MM.1S (cell line): ENCODE results near the gene ADAMTS7.
"Not testable (repeated sequence)": the region's sequence is repeated elsewhere in the genome, so short reads cannot be mapped to it uniquely, and the experiment has no call there.

Source experiments
- DNase-seq: peaks from one replicate; pipeline ENCODE4 v3.0.0-alpha.2; 2015
- H2AFZ ChIP-seq: fragments of 300-600 bp; sonication (generic); 2 replicates; pipeline ENCODE4 v1.6.0; 2016; ENCODE audit warnings: antibody characterized with exemption, low read length
- H3F3A ChIP-seq: fragments of 300-600 bp; sonication (generic); 2 replicates; pipeline ENCODE4 v1.6.1; 2016; ENCODE audit warnings: mild to moderate bottlenecking, antibody characterized with exemption, low read length, moderate library complexity, mixed read lengths; ENCODE audit not compliant: insufficient read depth
- H3K27ac ChIP-seq: fragments of 300-600 bp; sonication (generic); 2 replicates; pipeline ENCODE4 v1.5.1; 2016; ENCODE audit warnings: mild to moderate bottlenecking, low read length
- H3K27me3 ChIP-seq: fragments of 300-600 bp; sonication (generic); replicated peaks from 2 replicates; pipeline ENCODE4 v1.6.0; 2016; ENCODE audit warnings: low read length; ENCODE audit not compliant: insufficient read depth
- H3K36me3 ChIP-seq: fragments of 300-600 bp; sonication (generic); replicated peaks from 2 replicates; pipeline ENCODE4 v1.6.1; 2016; ENCODE audit warnings: mild to moderate bottlenecking, low read length, mixed read lengths; ENCODE audit not compliant: insufficient read depth
- H3K4me1 ChIP-seq: fragments of 300-600 bp; sonication (generic); 2 replicates; pipeline ENCODE4 v1.6.1; 2016; ENCODE audit warnings: low read length, mixed read lengths
- H3K4me2 ChIP-seq: fragments of 300-600 bp; sonication (generic); 2 replicates; pipeline ENCODE4 v1.6.0; 2016; ENCODE audit warnings: low read depth, low read length
- H3K4me3 ChIP-seq: fragments of 300-600 bp; sonication (generic); 2 replicates; pipeline ENCODE4 v1.5.1; 2016; ENCODE audit warnings: low read length, mixed read lengths
- H3K79me2 ChIP-seq: fragments of 300-600 bp; sonication (generic); 2 replicates; pipeline ENCODE4 v1.6.1; 2016; ENCODE audit warnings: mixed run types, low read length, mixed read lengths
- H3K9ac ChIP-seq: fragments of 300-600 bp; sonication (generic); 2 replicates; pipeline ENCODE4 v1.6.1; 2016; ENCODE audit warnings: low read length, mixed read lengths
- H3K9me2 ChIP-seq: fragments of 300-600 bp; sonication (generic); replicated peaks from 2 replicates; pipeline ENCODE4 v1.6.1; 2016; ENCODE audit warnings: mild to moderate bottlenecking, low read length, mixed read lengths; ENCODE audit not compliant: insufficient read depth
- H3K9me3 ChIP-seq: fragments of 300-600 bp; sonication (generic); replicated peaks from 2 replicates; pipeline ENCODE4 v1.6.1; 2016; ENCODE audit warnings: mild to moderate bottlenecking, low read length, mixed read lengths; ENCODE audit not compliant: insufficient read depth
- H4K20me1 ChIP-seq: fragments of 300-600 bp; sonication (generic); 2 replicates; pipeline ENCODE4 v1.6.1; 2016; ENCODE audit warnings: mild to moderate bottlenecking, low read length, moderate library complexity, mixed read lengths; ENCODE audit not compliant: insufficient read depth
- EZH2 ChIP-seq: fragments of 300-600 bp; sonication (generic); optimal IDR thresholded peaks from 2 replicates; pipeline ENCODE3; 2017; ENCODE audit warnings: low read depth, mild to moderate bottlenecking, antibody characterized with exemption, low read length, mixed read lengths
- EZH2phosphoT487 ChIP-seq: fragments of 300-600 bp; sonication (generic); IDR thresholded peaks from 2 replicates; pipeline ENCODE4 v1.6.1; 2018; ENCODE audit warnings: antibody characterized with exemption, low read length
- TF ChIP-seq, protein P1 (sequence below): fragments of 300-600 bp; sonication (generic); IDR thresholded peaks from 2 replicates; pipeline ENCODE4 v1.5.1; 2016; ENCODE audit warnings: antibody characterized with exemption, low read length, mixed read lengths

The ADAMTS7 gene

DNA sequence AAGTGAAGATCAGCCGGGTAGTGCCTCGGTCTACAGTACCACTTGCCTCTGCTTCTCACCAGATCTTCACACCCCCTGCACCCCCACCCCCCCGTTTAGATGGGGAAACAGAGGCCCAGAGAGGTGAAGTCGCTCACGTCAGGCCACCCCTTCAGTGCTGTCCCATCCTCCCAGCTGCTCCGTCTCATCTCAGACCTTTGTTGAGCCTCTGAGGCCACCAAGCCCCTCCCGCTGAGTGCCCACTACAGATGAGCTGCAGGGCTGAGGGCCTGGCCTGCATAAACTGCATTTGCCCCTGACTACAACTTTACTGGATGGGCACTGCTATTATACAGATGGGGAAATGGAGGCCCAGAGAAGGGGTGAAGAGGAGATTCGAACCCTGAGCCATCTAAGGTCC lies 35.8 kb downstream of the ADAMTS7 start:
- no peak for DNase-seq
- TF ChIP-seq, protein P1, sequence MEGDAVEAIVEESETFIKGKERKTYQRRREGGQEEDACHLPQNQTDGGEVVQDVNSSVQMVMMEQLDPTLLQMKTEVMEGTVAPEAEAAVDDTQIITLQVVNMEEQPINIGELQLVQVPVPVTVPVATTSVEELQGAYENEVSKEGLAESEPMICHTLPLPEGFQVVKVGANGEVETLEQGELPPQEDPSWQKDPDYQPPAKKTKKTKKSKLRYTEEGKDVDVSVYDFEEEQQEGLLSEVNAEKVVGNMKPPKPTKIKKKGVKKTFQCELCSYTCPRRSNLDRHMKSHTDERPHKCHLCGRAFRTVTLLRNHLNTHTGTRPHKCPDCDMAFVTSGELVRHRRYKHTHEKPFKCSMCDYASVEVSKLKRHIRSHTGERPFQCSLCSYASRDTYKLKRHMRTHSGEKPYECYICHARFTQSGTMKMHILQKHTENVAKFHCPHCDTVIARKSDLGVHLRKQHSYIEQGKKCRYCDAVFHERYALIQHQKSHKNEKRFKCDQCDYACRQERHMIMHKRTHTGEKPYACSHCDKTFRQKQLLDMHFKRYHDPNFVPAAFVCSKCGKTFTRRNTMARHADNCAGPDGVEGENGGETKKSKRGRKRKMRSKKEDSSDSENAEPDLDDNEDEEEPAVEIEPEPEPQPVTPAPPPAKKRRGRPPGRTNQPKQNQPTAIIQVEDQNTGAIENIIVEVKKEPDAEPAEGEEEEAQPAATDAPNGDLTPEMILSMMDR = no peak
- TF ChIP-seq EZH2 = no peak
- TF ChIP-seq EZH2phosphoT487 = no peak

DNA sequence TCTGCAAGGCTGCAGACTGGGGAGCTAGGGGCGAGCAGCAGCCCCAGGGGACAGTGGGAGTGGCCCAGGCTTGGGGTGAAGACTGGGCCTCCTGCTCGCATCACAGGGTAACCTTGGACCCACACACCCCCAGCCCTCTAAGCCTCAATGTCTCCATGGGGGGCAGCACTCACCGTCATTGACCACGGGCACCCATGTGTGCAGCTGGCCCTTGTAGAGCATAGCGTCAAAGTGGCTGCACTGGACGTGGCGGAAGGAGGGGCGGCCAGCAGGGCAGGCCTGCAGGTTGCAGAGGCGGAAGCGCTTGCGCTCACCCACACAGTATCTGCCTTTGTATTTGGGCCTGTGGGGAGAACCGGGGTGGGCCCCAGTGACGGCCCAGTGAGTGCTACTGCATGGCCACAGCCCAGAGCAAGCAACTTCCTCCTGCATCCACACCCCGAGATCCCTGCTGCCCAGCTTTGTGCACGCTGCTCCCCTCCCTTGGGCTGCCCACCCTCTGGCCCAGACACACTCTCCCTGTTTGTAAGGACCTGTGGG lies 36.7 kb downstream of the ADAMTS7 start:
- H3K79me2 ChIP-seq, H3K9me2 ChIP-seq, H3K4me2 ChIP-seq, H3F3A ChIP-seq, H3K4me3 ChIP-seq, H3K36me3 ChIP-seq, H3K4me1 ChIP-seq, H3K9me3 ChIP-seq, H3K27ac ChIP-seq, H3K9ac ChIP-seq, H3K27me3 ChIP-seq, H2AFZ ChIP-seq, DNase-seq, H4K20me1 ChIP-seq: not testable (repeated sequence)

More for the DNA sequence above, 35.8 kb downstream of the ADAMTS7 start:
- no peaks in the 10 kb centered on the region for H4K20me1 ChIP-seq
- no peak overlapping the region for H2AFZ ChIP-seq
- no peak overlapping the region for H3K4me2 ChIP-seq
- no peaks in the 10 kb centered on the region; the same call in 1 of the 2 replicates for H3K27me3 ChIP-seq
- no peaks in the 10 kb centered on the region for H3K9me2 ChIP-seq
- H3K4me3 ChIP-seq = no peak overlapping the region
- H3F3A ChIP-seq = no peaks in the 10 kb centered on the region
- no peaks in the 10 kb centered on the region for H3K4me1 ChIP-seq
- H3K27ac ChIP-seq = no peak overlapping the region
- no peak overlapping the region for H3K9ac ChIP-seq
- H3K36me3 ChIP-seq = no peaks in the 10 kb centered on the region
- no peaks in the 10 kb centered on the region for H3K9me3 ChIP-seq
- no peaks in the 10 kb centered on the region for H3K79me2 ChIP-seq

DNA sequence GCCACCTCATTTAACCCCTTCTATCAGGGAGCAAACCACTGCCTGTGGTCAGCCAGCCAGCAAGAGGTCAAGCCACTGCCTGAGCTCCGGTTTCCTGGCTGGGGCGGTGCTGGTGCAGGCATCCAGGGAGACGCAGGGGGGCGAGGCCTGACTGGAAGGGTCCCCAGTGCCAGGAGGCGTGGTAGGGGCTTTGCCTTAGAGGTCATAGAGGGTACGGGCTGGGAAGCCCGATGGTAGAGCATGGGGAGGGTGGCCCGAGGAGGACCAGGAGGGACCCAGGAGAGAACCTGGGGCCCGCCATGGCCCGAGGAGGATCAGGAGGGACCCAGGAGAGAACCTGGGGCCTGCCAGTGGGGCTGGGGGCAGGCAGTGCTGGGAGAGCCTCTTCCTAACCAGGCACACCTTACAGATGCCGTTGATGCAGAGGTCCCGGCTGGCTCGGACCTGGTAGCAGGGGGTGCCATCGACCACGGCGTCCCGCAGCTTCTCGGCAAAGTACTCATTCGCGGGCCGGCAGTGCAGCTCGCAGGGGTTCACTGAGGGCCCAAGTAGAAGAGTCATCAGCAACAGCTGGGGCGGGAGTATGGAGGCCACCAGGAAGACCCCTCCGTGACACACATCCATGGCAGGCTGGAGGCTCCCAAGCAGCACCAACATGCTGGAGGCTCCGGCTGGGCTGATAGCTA lies 37.4 kb downstream of the ADAMTS7 start:
- DNase-seq, H3K27ac ChIP-seq, H3K4me3 ChIP-seq, H3K27me3 ChIP-seq, H3K9me2 ChIP-seq, H3K9ac ChIP-seq, H2AFZ ChIP-seq, H3K79me2 ChIP-seq, H4K20me1 ChIP-seq, H3K4me1 ChIP-seq, H3K4me2 ChIP-seq, H3K9me3 ChIP-seq, H3F3A ChIP-seq, H3K36me3 ChIP-seq: not testable (repeated sequence)

- H3K36me3 ChIP-seq = no peaks in the 10 kb centered on the region
- TF ChIP-seq, protein P1 = no peak
- TF ChIP-seq EZH2 (no peak), EZH2phosphoT487 (no peak)
- peaks cover 4% of the 10 kb centered on the region; the same call in 1 of the 2 replicates for H3K27me3 ChIP-seq
- no peak for DNase-seq
- H3K9me3 ChIP-seq = no peaks in the 10 kb centered on the region
- H2AFZ ChIP-seq = no peak overlapping the region
- no peaks in the 10 kb centered on the region for H3K4me1 ChIP-seq
- no peak overlapping the region for H3K4me2 ChIP-seq
- no peak overlapping the region for H3K27ac ChIP-seq
- H3K4me3 ChIP-seq = no peak overlapping the region
- no peaks in the 10 kb centered on the region for H3K79me2 ChIP-seq
- H3K9me2 ChIP-seq = no peaks in the 10 kb centered on the region
- H4K20me1 ChIP-seq = no peaks in the 10 kb centered on the region
- no peak overlapping the region for H3K9ac ChIP-seq
- H3F3A ChIP-seq = no peaks in the 10 kb centered on the region
These were observed 38.5 kb downstream of the ADAMTS7 start for GRCh38 chr15:78772738-78773137.

- H3K9ac ChIP-seq, DNase-seq, H3K4me1 ChIP-seq, H3F3A ChIP-seq, H3K79me2 ChIP-seq, H3K4me3 ChIP-seq, H4K20me1 ChIP-seq, H3K4me2 ChIP-seq, H3K9me3 ChIP-seq, H3K27me3 ChIP-seq, H3K27ac ChIP-seq, H2AFZ ChIP-seq, H3K9me2 ChIP-seq, H3K36me3 ChIP-seq: not testable (repeated sequence)
These were observed 39.7 kb downstream of the ADAMTS7 start for GRCh38 chr15:78771436-78772000.

- not testable (repeated sequence) for H3K4me2 ChIP-seq, H3K27me3 ChIP-seq, H3F3A ChIP-seq, H2AFZ ChIP-seq, H3K9ac ChIP-seq, H3K36me3 ChIP-seq, H3K27ac ChIP-seq, H3K9me3 ChIP-seq, DNase-seq, H3K4me1 ChIP-seq, H3K9me2 ChIP-seq, H3K79me2 ChIP-seq, H3K4me3 ChIP-seq, H4K20me1 ChIP-seq
These were observed 40.2 kb downstream of the ADAMTS7 start for GRCh38 chr15:78771020-78771419.
